HG03280 (cell line): ENCODE data around the gene PER2.
A peak's percentile ranks its signal among the peaks of the same experiment; 100 is the strongest.

ENCODE experiments used
- ATAC-seq: cut with Tn5 transposase; IDR thresholded peaks from one replicate; pipeline ENCODE4 v1.9.1; 2021; ENCODE audit warnings: mild to moderate bottlenecking, moderate library complexity; ENCODE audit not compliant: unreplicated experiment

Gene PER2

GRCh38 chr2:238233625-238234024 is 54.8 kb downstream of the PER2 start:
- ATAC-seq: no peak

GRCh38 chr2:238231809-238232208 is 56.6 kb downstream of the PER2 start:
- no peak for ATAC-seq

GRCh38 chr2:238231251-238231793 is 57.1 kb downstream of the PER2 start:
- peak; percentile 68 for ATAC-seq

GRCh38 chr2:238230699-238231098 is 57.7 kb downstream of the PER2 start:
- no peak for ATAC-seq

- ATAC-seq: no peak
These were observed 59.7 kb downstream of the PER2 start for GRCh38 chr2:238228700-238229099.

- no peak for ATAC-seq
These were observed 60.8 kb downstream of the PER2 start for GRCh38 chr2:238227587-238228032.

GRCh38 chr2:238226698-238227586 is 61.5 kb downstream of the PER2 start:
- ATAC-seq: no peak

- no peak for ATAC-seq
These were observed 62.3 kb downstream of the PER2 start for GRCh38 chr2:238225911-238226697.

GRCh38 chr2:238225121-238225520 is 63.3 kb downstream of the PER2 start:
- ATAC-seq: no peak

GRCh38 chr2:238224356-238225035 is 63.9 kb downstream of the PER2 start:
- no peak for ATAC-seq

- ATAC-seq: no peak
These were observed 67.4 kb downstream of the PER2 start for GRCh38 chr2:238220892-238221521.

- ATAC-seq: no peak
These were observed 68.0 kb downstream of the PER2 start for GRCh38 chr2:238220274-238220891.

GRCh38 chr2:238216651-238217184 is 71.7 kb downstream of the PER2 start:
- no peak for ATAC-seq

- no peak for ATAC-seq
These were observed 81.4 kb downstream of the PER2 start for GRCh38 chr2:238207006-238207405.

- ATAC-seq: peak; percentile 23
These were observed 84.3 kb downstream of the PER2 start for GRCh38 chr2:238203973-238204683.

GRCh38 chr2:238203094-238203972 is 85.1 kb downstream of the PER2 start, which contains the start of gene ILKAP:
Gene ILKAP, minus strand, starts transcription at chr2:238203695. Its CDS starts 142 bp downstream, at chr2:238203553.
- ATAC-seq: peak; percentile 96

GRCh38 chr2:238202326-238203093 is 85.9 kb downstream of the PER2 start:
- no peak for ATAC-seq
